Right ventricle myocardium inferior (tissue), 1 donor: ENCODE results near the gene CBY2. TPM values are rescaled to one million over a fixed set of nuclear protein-coding genes. Genes with fewer than 3 reads are reported as not detected.

Source experiments
- ATAC-seq: fragments of 200-7000 bp; cut with Tn5 transposase; one replicate; pipeline ENCODE4 v1.9.1; 2020; ENCODE audit warnings: mild to moderate bottlenecking, moderate library complexity
- DNase-seq: peaks from one replicate; pipeline ENCODE4 v3.0.0; 2021; ENCODE audit errors: missing footprints
- intact Hi-C: fragments of 100-400 bp; cut with DNase I; formaldehyde crosslinking; loops from one replicate; pipeline ENCODE4 v1.11.0; 2022
- total RNA-seq: library from RNA; stranded (reverse); fragmentation: NEBNext Ultra II Directional; extraction: Animal tissue kit (Norgen Biotek cat#: 25700); gene quantifications from one replicate; pipeline ENCODE4 v1.2.1, GENCODE V29; 2021
- donor health status: DM: no; HTN: yes; CAD: no; lungs with severe emphysema.

Gene CBY2
- total RNA-seq, 1 donor from 2014 or later: not detected

DNA sequence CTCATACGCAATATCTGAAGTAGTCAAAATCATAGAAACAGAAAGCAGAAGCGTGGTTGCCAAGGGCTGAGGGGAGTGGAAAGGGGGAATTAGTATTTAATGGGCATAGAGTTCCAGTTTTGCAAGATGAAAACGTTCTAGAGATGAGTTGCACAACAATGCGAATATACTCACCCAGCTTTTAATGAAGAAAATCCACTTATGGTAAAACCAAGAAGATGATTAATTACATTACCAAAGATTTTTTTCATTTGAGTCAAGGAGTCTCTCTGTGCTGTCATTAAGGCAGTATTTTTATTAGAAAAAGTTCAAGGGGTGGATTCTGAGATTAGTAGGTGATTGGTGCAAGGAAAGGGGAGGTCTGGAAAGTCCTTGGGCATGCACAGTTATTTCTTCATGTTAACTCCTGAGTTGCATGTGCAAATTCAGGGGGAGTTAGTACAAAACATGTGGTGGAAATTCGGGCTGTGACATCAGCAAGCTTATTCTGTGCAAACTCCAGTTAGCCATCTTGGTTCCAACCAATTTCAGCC lies 6.9 kb upstream of the CBY2 start:
- no peak for ATAC-seq
- intact Hi-C loops: no loop called here
- no peak for DNase-seq

DNA sequence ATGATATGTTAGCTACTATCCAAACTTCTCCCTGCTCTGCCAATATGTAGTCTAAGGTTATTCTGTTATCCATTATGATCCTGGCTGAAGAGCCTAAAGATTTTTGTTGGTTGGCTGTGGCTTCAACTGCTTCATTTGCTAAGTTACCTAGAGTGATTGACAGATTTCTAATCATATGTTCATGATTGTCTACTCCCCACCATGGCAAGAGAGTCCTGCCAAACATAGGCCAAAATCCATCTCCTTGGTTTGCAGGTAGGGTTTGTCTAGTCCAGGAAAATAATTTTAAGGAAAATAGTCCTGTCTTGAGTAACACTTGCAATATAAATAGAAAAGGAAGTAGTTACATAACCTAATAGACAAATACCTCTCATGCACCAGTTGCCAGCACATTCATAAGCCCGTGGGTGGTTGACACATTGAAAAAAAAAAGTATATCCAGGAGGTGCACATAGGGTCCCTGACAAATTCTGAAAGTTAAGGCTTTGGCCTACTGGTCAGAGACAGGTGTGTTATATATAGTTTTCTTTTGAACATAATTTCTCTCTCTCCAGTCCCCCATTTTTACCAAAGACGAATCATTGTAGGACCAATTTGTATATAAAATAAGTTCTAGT lies 5.4 kb upstream of the CBY2 start:
- ATAC-seq: no peak
- no peak for DNase-seq
- intact Hi-C loops: no loop called here

DNA sequence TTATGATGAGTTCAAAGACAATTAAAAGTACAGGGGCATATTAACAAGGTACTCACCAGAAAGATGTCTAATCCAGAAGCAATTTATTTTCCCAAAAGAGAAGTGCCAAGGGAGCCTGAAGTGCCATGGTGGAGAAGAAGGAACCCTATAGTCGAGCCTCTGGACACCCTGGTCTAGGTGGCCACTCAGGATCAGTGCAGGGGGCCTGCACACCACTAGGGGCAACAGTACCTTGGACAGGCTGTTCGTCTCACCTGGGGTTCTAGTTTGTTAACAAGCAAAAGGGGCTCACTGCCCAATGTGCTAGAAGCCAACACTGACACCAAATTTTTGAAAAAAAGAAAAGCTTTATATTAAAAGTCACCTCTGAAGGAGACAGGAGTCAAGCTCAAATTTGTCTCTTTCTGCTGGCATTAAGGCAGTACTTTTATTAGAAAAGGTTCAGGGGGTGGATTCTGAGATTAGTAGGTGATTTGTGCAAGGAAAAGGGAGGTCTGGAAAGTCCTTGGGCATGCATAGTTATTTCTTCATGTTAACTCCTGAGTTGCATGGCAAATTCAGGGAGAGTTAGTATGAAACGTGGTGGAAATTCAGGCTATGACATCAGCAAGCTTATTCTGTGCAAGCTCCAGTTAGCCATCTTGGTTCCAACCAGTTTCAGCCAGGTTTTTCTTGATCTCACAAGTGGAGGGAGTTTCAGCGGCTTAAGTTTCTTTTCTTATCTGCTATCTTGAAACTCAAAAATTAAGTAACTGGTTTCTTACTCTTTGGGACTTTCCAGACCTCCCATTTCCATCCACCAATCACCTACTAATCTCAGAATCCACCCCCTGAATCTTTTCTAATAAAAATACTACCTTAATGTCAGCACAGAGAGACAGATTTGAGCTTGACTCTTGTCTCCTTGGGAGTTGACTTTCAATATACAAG lies 884 bp upstream of the CBY2 start:
- no peak for ATAC-seq
- DNase-seq: no peak
- intact Hi-C loops: no loop called here

DNA sequence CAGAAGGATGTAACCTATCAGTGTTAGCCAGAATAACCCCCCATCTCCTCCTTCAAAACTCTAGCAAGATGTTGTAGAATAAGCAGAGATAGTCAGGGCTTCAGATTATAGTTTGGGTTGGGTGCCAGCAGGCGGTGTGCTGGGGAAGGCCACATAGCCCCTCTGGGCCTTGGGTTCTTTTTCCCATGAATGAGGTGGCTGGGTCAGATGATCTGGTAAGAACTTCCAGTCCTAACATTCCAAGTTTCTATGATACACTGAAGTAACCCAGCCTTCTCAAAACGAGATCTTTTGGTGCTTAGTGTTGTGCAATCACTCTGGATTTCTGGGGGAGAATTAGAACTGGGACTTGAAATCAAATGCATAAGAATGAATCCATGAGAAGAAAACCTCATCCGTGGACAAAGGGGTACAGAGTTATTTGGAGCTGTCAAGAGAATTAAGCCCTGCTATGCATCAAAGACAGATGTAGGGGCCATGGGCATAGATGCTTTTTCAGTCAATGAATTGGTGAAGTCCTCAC lies 810 bp downstream of the CBY2 start:
- DNase-seq (no peak), ATAC-seq (no peak)
- intact Hi-C loops: no loop called here

DNA sequence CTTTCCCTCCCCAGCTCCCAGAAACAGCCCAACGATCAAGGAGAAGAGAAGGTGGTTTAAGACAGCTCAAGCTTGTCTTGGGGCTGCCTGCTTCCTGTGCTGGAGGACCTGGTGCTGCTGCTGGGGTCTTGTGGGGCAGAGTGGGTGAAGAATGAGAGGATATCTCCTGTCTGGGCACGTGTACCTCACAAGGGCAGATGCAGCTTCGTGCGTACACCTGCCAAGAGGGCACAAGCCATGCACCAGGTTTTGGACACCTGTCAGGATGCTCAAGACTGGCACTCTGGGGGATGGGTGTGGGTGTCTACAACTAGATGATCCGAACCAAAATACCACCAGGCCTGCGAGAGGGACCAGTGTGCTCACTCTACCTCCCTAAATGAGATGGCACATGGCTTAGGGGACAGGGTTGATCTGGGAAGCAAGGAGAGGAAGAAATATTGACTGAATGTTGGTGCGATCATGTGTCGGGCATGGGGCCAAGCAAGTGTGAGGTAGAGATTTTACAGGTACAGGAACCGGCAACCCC lies 2.2 kb downstream of the CBY2 start:
- intact Hi-C loops: no loop called here
- ATAC-seq (no peak), DNase-seq (no peak)

DNA sequence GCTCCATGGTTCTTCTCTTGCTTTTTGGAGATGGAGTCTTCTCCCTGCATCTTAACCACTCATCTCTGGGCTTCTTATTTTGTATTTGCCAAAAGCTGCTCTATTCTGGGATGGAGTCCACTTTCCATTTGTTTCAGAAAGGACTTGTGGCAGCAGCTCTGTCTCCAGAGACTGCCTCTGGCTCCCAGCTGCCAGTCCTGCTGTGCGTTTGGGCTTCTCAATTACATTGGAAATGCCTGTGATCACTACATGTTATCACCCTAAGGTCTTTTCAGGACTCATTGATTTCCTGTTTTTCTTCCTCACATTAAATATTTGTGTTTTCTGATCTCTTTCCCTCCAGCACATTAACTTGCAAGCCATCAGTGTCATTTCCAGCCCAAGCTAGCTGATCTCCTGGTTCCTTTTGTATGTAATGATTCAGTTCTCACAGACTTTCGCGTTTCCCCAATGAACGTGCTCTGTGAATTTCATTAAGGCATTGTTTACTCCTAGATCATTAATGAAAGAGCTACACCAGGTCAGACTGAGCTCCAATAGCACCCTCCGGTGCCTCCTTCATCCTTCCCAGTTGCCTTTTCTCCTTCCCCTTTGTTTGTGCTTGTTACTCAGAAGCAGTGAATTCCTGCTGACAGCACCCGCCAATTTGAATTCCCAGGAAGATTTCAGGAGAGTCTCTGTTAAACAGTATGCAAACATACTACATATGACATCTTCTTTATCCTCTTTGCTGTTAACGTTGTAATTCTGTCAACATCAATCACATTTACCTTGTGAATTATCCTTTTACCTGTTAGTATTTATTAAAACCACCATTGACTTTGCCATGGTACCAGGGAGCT lies 3.0 kb downstream of the CBY2 start:
- ATAC-seq (no peak), DNase-seq (no peak)
- intact Hi-C loops: no loop called here

DNA sequence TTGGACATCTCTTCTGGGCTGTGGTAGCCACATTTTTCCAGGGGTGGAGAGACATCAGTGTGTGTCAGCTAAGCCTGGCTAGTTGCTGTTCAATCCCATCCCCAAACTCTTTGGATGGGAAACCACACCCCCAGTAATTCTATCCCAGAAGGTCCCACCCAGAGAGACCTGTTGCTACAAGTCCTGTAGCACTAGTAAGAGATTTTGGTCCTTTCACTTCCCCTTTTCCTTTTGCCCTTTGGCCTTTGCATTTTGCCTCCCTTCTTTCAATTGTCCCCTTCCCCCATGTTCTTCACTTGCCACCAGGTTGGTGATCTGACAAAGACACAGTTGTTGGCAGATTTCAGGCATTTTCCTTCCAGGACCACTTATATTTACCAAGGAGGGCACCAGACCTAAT lies 3.8 kb downstream of the CBY2 start:
- DNase-seq: no peak
- ATAC-seq: no peak
- intact Hi-C loops: no loop called here

DNA sequence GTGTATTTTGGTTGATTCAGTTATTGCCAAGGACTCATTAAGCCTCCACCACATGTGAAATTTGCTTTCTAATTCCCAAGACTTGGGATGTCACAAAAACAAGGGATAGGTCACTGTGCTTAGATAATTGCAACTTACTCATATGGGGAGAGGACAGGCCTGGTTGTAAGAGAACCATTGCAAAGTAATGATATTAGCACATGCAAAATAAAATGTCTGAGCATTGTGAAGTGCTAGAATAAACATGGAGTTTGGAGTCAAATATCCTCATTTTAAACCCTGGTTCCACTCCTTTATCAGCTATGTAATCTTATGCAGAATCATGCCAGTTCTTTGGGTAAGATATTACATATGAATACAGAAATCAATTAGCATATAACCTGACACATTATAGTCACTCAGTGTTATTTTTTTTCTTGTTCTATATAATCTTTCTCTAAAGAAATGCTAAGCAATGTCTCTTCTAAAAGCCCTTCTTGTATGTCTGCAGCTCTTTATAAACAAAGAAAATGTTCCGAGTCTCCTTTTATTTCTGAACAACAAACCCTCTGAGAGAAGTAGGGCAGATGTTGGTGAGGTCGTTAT lies 5.5 kb downstream of the CBY2 start:
- intact Hi-C loops: no loop called here
- ATAC-seq (no peak), DNase-seq (no peak)

DNA sequence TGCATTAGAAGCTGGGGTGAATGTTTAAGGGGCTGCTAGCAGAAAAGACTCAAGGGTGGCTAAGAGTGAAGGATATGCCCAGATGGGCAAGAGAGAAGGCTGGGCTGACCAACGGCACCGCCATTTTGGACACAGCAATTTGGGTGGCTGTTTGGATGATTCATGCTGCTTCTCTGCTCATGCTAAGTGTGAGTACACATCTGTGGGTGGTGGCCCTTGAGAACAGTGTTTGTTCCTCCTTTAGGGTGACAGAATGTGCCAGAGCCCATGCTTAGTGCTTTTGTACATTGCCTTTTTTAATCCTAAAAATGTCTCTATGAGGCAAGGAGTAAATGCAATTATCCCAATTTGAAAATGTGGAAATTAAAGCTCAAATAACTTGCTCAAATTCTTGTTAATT lies 9.8 kb downstream of the CBY2 start:
- intact Hi-C loops: no loop called here
- DNase-seq (no peak), ATAC-seq (no peak)

DNA sequence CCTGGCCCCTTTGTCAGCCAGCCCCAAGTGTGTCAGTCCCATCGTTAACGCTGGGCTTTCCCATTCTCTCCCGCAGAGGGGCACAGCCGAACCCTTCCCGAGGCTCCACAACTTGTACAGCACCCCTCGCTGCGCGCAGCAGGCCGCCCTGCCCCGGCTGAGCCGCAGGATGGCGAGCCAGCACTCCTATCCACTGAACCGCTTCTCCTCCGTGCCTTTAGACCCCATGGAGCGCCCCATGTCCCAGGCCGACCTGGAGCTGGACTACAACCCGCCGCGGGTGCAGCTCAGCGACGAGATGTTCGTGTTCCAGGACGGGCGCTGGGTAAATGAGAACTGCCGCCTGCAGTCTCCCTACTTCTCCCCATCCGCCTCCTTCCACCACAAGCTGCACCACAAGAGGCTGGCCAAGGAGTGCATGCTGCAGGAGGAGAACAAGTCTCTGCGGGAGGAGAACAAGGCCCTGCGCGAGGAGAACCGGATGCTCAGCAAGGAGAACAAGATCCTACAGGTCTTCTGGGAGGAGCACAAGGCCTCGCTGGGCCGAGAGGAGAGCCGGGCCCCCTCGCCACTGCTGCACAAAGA lies 11.1 kb downstream of the CBY2 start:
- ATAC-seq (no peak), DNase-seq (no peak)
- intact Hi-C loops: no loop called here

DNA sequence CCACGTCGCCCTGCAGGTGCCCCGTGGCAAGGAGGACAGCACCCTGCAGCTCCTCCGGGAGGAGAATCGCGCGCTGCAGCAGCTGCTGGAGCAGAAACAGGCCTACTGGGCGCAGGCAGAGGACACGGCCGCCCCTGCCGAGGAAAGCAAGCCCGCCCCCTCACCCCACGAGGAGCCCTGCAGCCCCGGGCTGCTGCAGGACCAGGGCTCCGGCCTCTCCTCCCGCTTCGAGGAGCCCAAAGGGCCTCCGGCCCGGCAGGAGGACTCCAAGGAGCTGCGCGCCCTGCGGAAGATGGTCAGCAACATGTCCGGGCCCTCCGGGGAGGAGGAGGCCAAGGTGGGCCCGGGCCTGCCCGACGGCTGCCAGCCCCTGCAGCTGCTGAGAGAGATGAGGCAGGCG lies 11.6 kb downstream of the CBY2 start:
- DNase-seq: no peak
- no peak for ATAC-seq
- intact Hi-C loops: no loop called here

DNA sequence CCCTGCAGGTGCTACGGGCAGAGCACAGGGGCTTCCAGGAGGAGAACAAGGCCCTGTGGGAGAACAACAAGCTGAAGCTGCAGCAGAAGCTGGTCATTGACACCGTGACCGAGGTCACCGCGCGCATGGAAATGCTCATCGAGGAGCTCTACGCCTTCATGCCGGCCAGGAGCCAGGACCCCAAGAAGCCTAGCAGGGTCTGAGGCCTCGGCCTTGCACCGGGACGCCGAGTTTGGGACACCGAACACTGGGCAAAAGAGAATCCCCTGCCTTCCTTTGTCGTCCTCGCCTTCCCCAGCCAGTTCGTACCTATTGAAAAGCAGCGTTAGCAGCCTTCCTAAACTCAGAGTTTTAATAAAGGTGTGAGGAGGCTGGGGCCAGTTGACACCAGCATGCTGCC lies 12.1 kb downstream of the CBY2 start:
- intact Hi-C loops: no loop called here
- ATAC-seq: no peak
- DNase-seq: no peak

DNA sequence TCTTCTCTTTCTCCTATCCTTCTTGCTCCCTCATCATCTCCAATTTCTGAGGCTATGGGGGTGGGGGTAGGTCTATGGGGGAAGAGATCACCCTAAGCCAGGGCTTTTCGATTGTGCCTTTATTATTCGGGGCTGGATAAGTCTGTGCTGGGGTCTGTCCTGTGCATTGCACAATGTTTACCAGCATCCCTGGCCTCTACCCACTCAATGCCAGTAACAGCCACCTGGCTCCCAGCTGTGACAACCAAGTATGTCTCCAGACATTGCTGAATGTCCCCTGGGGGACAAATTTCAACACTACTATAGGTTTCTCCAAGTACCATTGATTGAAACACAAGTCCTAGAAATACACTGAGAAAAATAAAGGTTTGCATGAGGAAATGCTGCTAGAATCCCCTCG lies 13.2 kb downstream of the CBY2 start:
- DNase-seq: no peak

DNA sequence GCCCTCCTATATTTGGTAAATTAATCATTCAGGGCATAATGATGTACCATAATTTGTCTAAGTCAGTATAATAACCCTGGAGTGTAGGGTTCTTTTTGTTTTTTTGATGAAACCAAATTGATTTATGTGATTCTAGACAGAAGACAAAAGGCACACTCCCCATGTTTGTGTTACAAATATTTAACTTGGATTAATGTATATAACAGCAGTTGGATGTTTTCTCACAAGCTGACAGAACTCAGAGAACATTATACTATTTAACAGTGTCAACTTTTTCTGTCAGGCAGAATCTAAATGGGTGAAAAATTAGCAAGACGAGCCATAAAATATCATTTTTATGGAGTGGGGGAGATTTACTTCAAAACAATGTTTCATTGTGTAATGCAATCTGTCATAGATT lies 15.2 kb downstream of the CBY2 start:
- no peak for ATAC-seq
- no peak for DNase-seq
- intact Hi-C loops: no loop called here

More for the DNA sequence above, 13.2 kb downstream of the CBY2 start:
- intact Hi-C loops: no loop called here
- no peak for ATAC-seq

DNA sequence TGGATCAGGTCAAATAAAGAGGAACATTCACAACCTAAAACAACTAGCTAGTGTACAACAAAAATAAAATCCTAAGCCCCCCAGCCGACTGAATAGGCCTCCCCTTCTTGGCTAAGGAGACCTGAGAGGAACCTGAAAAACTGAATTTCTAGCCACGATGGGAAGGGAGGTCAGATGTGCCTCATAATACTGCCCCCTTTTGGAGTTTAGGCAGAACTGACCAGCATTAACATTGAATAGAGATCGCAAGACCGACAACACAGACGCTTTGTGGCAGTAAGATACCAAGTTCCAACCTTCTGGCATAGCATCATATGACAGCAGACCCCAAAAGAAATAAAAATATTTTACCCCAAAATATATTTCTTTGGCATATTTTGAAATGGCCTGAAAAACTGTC lies 15.9 kb downstream of the CBY2 start:
- DNase-seq: no peak
- no peak for ATAC-seq
- intact Hi-C loops: no loop called here

DNA sequence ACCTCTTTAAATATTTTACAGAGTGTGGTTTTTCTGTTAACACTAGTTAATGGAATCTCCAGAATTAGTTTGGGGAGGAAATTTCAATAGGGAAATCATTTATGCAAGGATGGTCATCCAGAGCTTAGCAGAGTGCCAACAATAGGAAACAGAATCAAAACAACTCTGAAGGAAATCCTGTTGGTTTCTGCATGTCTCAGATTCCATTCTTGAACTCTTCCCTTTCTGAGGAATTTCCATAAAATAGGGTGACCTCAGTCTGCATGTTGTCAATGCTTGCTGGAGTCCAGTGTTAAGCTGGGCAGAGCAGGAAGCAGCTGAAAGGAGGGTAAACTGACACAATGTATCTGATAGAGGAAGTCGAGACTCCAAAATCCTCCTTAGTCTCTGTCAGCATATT lies 16.9 kb downstream of the CBY2 start:
- ATAC-seq: no peak
- intact Hi-C loops: no loop called here

DNA sequence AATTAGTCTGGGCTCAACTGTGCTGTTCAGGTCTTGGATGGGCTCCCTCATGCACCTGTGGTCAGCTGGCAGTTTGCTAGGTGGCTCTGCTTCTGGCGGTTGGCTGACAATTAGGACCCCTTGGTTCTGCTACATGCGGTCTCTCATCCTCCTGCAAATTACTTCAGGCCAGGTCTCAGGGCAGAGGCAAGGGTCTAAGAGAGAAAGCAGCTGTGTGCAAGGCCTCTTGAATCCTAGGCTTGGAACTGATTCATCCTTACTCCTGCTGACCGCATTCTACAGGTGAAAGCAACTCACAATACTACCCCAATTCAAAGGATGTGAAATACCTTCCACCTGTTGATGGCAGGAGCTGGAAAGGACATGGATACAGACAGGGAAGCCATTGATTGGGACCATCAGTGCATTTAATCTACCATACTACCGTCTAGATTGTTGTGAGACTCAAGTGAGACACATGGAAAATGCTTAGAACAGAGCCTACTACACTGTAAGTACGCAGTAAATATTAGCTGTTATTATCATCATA lies 19.1 kb downstream of the CBY2 start:
- no peak for DNase-seq
- ATAC-seq: no peak
- intact Hi-C loops: no loop called here

More for the DNA sequence above, 16.9 kb downstream of the CBY2 start:
- no peak for DNase-seq

DNA sequence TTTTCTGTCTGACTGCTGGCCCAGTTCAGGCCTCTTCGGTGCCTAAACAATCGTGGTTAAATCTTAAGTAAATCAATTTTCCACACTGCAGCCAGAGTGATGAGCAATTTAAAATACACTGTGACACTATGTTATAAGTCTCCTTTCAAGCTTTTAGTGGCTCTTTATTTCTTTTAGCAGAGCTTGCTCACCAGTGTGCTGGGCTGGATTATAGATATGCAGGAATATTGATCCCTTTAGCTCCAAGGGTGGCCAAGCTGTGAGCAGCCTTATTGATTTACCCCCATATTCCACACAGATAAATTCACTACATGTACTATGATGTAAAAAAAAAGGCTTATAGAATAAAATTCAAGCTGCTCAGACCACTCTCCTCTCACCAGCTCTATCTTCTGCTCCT lies 21.7 kb downstream of the CBY2 start:
- no peak for ATAC-seq
- DNase-seq: no peak
- intact Hi-C loops: no loop called here
